ENCODE measurements around the gene RAB12. TPM values are rescaled to one million over a fixed set of nuclear protein-coding genes. Genes with fewer than 3 reads are reported as not detected.

Gene RAB12
- polyA plus RNA-seq, 1 donor = 27.5 TPM

DNA sequence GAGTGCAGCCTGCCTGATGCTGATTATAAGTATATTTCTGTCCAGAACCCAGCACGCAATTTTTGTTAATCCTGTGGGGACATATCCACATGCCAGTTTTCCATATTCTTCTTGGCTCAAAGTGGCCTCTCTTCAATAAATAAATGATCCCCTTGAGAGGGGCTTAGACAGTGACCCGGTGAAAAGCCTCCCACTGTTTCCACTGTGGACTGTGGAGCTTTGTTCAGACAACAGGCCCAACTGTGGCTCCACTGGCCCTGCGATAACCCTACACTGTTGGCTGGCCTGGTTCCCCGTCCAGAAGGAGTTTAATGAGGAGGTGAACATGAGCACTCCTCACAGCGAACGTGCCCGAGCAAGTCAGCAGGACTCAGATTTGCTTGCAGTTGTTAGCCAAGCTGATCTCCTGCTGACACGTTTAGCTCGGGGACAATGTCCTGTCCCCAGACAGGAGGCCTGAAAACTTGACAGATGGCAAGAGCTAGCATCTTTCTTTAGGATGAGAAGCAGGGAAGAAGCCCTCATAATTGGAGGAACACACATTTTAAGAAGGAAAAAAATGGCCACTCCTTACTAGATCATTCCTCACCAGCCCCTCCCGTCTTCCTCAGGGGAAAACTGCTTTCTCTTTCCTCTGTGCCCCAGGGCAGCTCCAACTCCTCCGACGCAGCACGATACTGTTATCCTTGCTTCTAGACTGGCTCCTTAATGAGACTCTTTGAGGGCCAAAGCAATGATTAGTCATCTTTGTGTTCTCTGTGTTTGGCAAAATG, 76.1 kb downstream of the RAB12 start:
- no peak for DNase-seq
- no peaks in the 10 kb centered on the region for H3K9me3 ChIP-seq (ENCODE audit: control insufficient read depth, low read depth, low read length)
- no peaks in the 10 kb centered on the region for H3K4me1 ChIP-seq (ENCODE audit: control insufficient read depth, insufficient read depth, low read length)
- no CpG with 5 or more reads among the region's 13 CpGs for WGBS (ENCODE audit: insufficient coverage, low lambda C conversion rate)
- no peaks in the 10 kb centered on the region for H3K27me3 ChIP-seq (ENCODE audit: control insufficient read depth, insufficient read depth, low read length)
- H3K4me3 ChIP-seq (ENCODE audit: low read length) = no peak overlapping the region
- no peak overlapping the region for H3K27ac ChIP-seq (ENCODE audit: low read length)
- H3K36me3 ChIP-seq (ENCODE audit: control insufficient read depth, insufficient read depth, low read length) = no peaks in the 10 kb centered on the region

DNA sequence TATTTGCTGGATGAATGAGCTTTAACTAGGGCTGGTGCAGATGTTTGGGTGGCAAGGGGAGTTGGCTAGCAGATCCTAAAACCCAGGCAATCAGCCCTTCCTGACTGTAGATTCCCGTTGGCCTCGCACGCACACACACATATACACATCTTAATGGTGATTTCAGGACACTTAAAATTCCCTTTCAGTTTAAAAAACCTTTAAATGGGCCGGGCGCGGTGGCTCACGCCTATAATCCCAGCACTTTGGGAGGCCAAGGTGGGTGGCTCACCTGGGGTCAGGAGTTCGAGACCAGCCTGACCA, 76.6 kb downstream of the RAB12 start:
- WGBS (ENCODE audit: insufficient coverage, low lambda C conversion rate) = no CpG with 5 or more reads among the region's 8 CpGs
- Histone ChIP-seq H3K9me3 (ENCODE audit: control insufficient read depth, low read depth, low read length) (no peaks in the 10 kb centered on the region), H3K27ac (ENCODE audit: low read length) (no peak overlapping the region), H3K4me3 (ENCODE audit: low read length) (no peak overlapping the region), H3K4me1 (ENCODE audit: control insufficient read depth, insufficient read depth, low read length) (no peaks in the 10 kb centered on the region), H3K27me3 (ENCODE audit: control insufficient read depth, insufficient read depth, low read length) (no peaks in the 10 kb centered on the region), H3K36me3 (ENCODE audit: control insufficient read depth, insufficient read depth, low read length) (no peaks in the 10 kb centered on the region)
- DNase-seq = no peak

DNA sequence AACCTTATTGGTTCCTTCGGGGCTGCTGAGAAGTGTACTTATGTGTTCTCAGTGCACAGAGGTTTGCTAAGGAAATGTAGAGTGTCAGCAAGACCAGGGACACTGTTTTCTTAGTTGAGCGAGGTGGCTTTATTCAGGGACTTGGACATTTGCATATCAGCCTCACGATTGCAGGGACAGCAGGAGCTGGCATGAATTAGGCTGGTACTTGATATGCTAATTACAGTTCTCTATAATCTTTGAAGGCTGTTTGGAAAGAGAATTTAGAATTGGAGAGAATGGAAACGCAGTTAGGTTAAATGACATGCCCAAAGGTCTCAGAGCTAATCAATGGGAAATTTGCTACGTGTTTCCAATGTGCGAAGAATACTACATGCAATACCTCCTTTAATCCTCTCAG, 77.4 kb downstream of the RAB12 start:
- 83% methylated on average over 2 of the region's 6 CpGs for WGBS (ENCODE audit: insufficient coverage, low lambda C conversion rate)
- H3K27me3 ChIP-seq (ENCODE audit: control insufficient read depth, insufficient read depth, low read length) = no peaks in the 10 kb centered on the region
- H3K9me3 ChIP-seq (ENCODE audit: control insufficient read depth, low read depth, low read length) = no peaks in the 10 kb centered on the region
- DNase-seq = no peak
- H3K27ac ChIP-seq (ENCODE audit: low read length) = no peak overlapping the region
- H3K36me3 ChIP-seq (ENCODE audit: control insufficient read depth, insufficient read depth, low read length) = no peaks in the 10 kb centered on the region
- no peaks in the 10 kb centered on the region for H3K4me1 ChIP-seq (ENCODE audit: control insufficient read depth, insufficient read depth, low read length)
- H3K4me3 ChIP-seq (ENCODE audit: low read length) = no peak overlapping the region

DNA sequence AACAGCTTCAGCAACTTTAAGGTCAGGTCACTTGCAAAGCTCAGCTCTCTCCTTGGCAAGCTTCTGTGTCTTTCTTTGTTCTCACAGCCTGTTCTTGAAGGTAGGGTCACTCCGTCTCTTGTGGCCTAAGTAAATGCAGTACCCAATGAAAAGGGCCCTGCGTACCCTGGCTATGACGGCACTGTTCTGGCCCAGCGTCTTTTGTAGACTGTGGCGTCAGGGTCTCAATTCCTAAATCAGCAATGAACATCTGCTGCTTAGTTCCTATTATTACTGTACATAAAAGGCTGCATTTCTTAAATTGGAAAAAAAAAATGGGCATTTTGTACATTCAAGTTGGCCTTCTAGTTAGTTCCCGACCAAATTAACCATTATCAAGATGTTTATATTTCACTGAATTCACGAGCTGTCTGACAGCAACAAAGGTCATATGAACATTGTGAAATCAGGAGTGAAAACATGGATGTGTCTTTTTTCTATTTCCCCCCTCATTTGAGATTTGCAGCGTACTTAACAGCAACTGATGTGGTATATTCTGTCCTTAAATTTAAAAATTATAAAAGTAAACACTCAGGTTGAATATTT, 79.1 kb downstream of the RAB12 start:
- Histone ChIP-seq H3K36me3 (ENCODE audit: control insufficient read depth, insufficient read depth, low read length) (no peaks in the 10 kb centered on the region), H3K27me3 (ENCODE audit: control insufficient read depth, insufficient read depth, low read length) (no peaks in the 10 kb centered on the region), H3K27ac (ENCODE audit: low read length) (no peak overlapping the region), H3K4me3 (ENCODE audit: low read length) (no peak overlapping the region), H3K4me1 (ENCODE audit: control insufficient read depth, insufficient read depth, low read length) (no peaks in the 10 kb centered on the region), H3K9me3 (ENCODE audit: control insufficient read depth, low read depth, low read length) (no peaks in the 10 kb centered on the region)
- no CpG with 5 or more reads among the region's 8 CpGs for WGBS (ENCODE audit: insufficient coverage, low lambda C conversion rate)
- no peak for DNase-seq

DNA sequence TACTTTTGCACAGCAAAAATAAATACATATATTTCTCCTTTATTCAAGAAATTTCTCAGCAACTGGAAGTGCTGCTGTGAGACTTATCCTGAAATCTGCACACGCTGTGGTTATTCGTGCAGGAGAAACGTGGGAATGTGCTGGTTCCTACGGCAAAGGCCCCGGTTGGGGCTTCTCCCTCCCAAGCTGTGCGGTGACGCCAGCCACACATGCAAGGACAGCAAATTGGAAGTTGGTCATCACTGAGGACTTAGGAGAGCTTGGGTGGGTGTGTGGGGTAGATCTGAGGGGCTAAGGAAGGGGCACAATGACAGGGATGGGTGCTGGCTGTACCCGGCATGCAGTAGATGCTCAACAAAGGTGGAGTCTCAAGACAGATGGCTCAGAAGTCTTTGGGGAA, 79.6 kb downstream of the RAB12 start:
- no peaks in the 10 kb centered on the region for H3K9me3 ChIP-seq (ENCODE audit: control insufficient read depth, low read depth, low read length)
- H3K4me3 ChIP-seq (ENCODE audit: low read length) = no peak overlapping the region
- WGBS (ENCODE audit: insufficient coverage, low lambda C conversion rate) = no CpG with 5 or more reads among the region's 8 CpGs
- H3K27ac ChIP-seq (ENCODE audit: low read length) = no peak overlapping the region
- H3K27me3 ChIP-seq (ENCODE audit: control insufficient read depth, insufficient read depth, low read length) = no peaks in the 10 kb centered on the region
- H3K4me1 ChIP-seq (ENCODE audit: control insufficient read depth, insufficient read depth, low read length) = no peaks in the 10 kb centered on the region
- DNase-seq = no peak
- H3K36me3 ChIP-seq (ENCODE audit: control insufficient read depth, insufficient read depth, low read length) = no peaks in the 10 kb centered on the region

Other genes with a start within 250 kb of the RAB12 start
- 24.0 TPM for gene MTCL1, start 96.1 kb downstream of the RAB12 start, polyA plus RNA-seq